ENCODE data around the gene BTBD8.

The BTBD8 gene

DNA sequence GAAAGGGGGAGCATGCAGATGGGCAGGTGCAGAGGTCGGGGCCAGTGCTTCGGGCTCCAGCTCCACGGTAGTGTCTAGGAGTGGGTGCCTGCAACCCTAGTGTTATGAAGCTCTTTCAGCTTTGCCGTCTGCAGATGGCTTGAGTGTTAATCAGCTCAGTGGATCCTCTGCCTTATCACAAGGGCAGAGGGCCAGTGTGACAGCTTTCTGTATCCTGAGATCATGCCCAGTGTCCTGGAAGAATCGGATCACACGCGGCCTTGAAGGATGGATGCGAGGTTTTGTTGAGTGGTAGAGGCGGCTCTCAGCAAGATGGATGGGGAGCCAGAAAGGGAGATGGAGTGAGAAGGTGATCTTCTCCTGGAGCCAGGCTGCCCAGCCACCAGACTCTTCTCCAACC is 112.1 kb downstream of the BTBD8 start:
- DNase-seq (ENCODE audit: low read depth), result no peak
- in situ Hi-C loops (cut with HindIII; ENCODE audit: low sequenced_read_pairs), result no loop called here
- no peak overlapping the region for H3K4me3 ChIP-seq (ENCODE audit: low read depth, low read length)
- no peak for TF ChIP-seq CTCF (IDR thresholded peaks at IDR 0.05; ENCODE audit: low read depth, low read length, missing control alignments)

- no peak for TF ChIP-seq CTCF (IDR thresholded peaks at IDR 0.05; ENCODE audit: low read depth, low read length, missing control alignments)
- no peak overlapping the region for H3K4me3 ChIP-seq (ENCODE audit: low read depth, low read length)
- in situ Hi-C loops (cut with HindIII; ENCODE audit: low sequenced_read_pairs), result no loop called here
- no peak for DNase-seq (ENCODE audit: low read depth)
These were observed 114.4 kb downstream of the BTBD8 start for GRCh38 chr1:92194511-92194910.

GRCh38 chr1:92201973-92202372 is 121.8 kb downstream of the BTBD8 start:
- DNase-seq (ENCODE audit: low read depth), result no peak
- no peak overlapping the region for H3K4me3 ChIP-seq (ENCODE audit: low read depth, low read length)
- in situ Hi-C loops (cut with HindIII; ENCODE audit: low sequenced_read_pairs), result no loop called here
- TF ChIP-seq CTCF (IDR thresholded peaks at IDR 0.05; ENCODE audit: low read depth, low read length, missing control alignments), result no peak

GRCh38 chr1:92203105-92203504 is 123.0 kb downstream of the BTBD8 start:
- in situ Hi-C loops (cut with HindIII; ENCODE audit: low sequenced_read_pairs), result no loop called here
- no peak overlapping the region for H3K4me3 ChIP-seq (ENCODE audit: low read depth, low read length)
- DNase-seq (ENCODE audit: low read depth), result no peak
- TF ChIP-seq CTCF (IDR thresholded peaks at IDR 0.05; ENCODE audit: low read depth, low read length, missing control alignments), result no peak

DNA sequence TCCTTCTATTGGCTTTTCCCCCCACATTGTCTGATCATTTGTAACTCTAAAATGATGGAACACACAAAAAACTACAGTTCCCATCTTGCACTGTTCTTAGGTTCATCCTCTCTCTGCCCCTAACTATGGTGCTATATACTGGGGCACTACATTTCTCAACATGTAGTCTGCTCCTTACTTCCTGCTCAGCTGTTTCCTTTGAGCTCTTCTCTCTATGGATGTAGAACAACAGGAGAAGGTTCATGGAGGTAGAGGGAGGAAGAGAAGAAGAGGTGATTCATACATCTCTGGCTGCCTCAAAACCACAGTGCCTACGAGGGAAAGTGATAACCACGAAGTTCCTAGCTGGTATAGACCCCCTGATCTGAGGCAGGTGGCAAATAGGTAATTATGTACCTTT is 130.6 kb downstream of the BTBD8 start:
- TF ChIP-seq CTCF (IDR thresholded peaks at IDR 0.05; ENCODE audit: low read depth, low read length, missing control alignments), result no peak
- no peak overlapping the region for H3K4me3 ChIP-seq (ENCODE audit: low read depth, low read length)
- DNase-seq (ENCODE audit: low read depth), result no peak
- in situ Hi-C loops (cut with HindIII; ENCODE audit: low sequenced_read_pairs), result no loop called here

GRCh38 chr1:92211166-92211565 is 131.0 kb downstream of the BTBD8 start:
- H3K4me3 ChIP-seq (ENCODE audit: low read depth, low read length), result no peak overlapping the region
- in situ Hi-C loops (cut with HindIII; ENCODE audit: low sequenced_read_pairs), result no loop called here
- peak; percentile 19 for DNase-seq (ENCODE audit: low read depth)
- no peak for TF ChIP-seq CTCF (IDR thresholded peaks at IDR 0.05; ENCODE audit: low read depth, low read length, missing control alignments)

DNA sequence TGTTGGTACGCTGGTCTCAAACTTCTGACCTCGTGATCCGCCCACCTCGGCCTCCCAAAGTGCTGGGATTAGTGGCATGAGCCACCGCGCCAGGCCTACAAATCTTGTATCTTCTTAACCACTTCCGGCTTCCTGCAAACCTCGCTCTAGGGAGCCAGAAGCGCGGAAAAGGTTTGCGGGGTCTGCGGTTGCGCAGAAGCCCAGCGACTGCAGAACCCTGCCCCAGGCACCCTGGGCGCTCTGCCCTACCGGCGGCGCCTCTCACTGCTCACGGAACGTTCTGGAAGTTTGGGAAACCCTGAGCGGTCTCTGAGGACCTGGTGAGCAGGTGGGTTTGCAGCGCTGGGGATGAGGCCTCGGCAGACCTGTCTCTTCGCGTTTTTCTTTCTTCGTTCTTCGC is 137.6 kb downstream of the BTBD8 start, which contains the start of gene C1orf146:
TSS of gene C1orf146 (plus strand) at position 195 of the 400 bp plus-strand sequence. CDS start 13,506 bp downstream, outside the sequence.
- DNase-seq (ENCODE audit: low read depth), result no peak
- H3K4me3 ChIP-seq (ENCODE audit: low read depth, low read length), result no peak within 1 kb of the TSS
- TF ChIP-seq CTCF (IDR thresholded peaks at IDR 0.05; ENCODE audit: low read depth, low read length, missing control alignments), result no peak
- in situ Hi-C loops (cut with HindIII; ENCODE audit: low sequenced_read_pairs), result no loop called here

Data from astrocyte of the cerebellum (primary cell).